Daoy (cell line): ENCODE measurements around the gene SLC22A1. TPM values are rescaled to one million over a fixed set of nuclear protein-coding genes. Genes with fewer than 3 reads are reported as not detected.
A peak's percentile ranks its signal among the peaks of the same experiment; 100 is the strongest.
"Not testable (repeated sequence)": the region's sequence is repeated elsewhere in the genome, so short reads cannot be mapped to it uniquely, and the experiment has no call there.

Experiments used
- DNase-seq: peaks from one replicate; pipeline ENCODE4 v3.0.0-alpha.2; 2015; ENCODE audit warnings: low read depth
- total RNA-seq: library from RNA; depleted of rRNA; stranded (reverse); fragments of >200 nt; shearing (Covaris generic); gene quantifications from 2 replicates; pipeline ENCODE4 v1.2.3, GENCODE V29; 2014

Gene SLC22A1
- total RNA-seq, 1 experiment from 2014 or later, result 0.23 TPM

- DNase-seq, result no peak
Observed at GRCh38 chr6:160093946-160094345, 27.7 kb upstream of the SLC22A1 start.

GRCh38 chr6:160095146-160095845, 26.3 kb upstream of the SLC22A1 start:
- DNase-seq, result no peak

- no peak for DNase-seq
Observed at GRCh38 chr6:160101277-160102205, 20.1 kb upstream of the SLC22A1 start.

GRCh38 chr6:160102399-160102798, 19.2 kb upstream of the SLC22A1 start:
- DNase-seq, result no peak

- DNase-seq, result peak; percentile 45
Observed at GRCh38 chr6:160102956-160103824, 18.4 kb upstream of the SLC22A1 start.

GRCh38 chr6:160103825-160104100, 17.9 kb upstream of the SLC22A1 start:
- no peak for DNase-seq

GRCh38 chr6:160104821-160105517, 16.6 kb upstream of the SLC22A1 start:
- DNase-seq, result no peak

- DNase-seq, result no peak
Observed at GRCh38 chr6:160106010-160106409, 15.6 kb upstream of the SLC22A1 start.

GRCh38 chr6:160106701-160107100, 14.9 kb upstream of the SLC22A1 start:
- DNase-seq, result no peak

- no peak for DNase-seq
Observed at GRCh38 chr6:160108077-160108476, 13.5 kb upstream of the SLC22A1 start.

- no peak for DNase-seq
Observed at GRCh38 chr6:160110586-160111123, 11.0 kb upstream of the SLC22A1 start.

GRCh38 chr6:160111806-160112205, 9.8 kb upstream of the SLC22A1 start:
- no peak for DNase-seq

- no peak for DNase-seq
Observed at GRCh38 chr6:160112628-160113299, 8.9 kb upstream of the SLC22A1 start.

- not testable (repeated sequence) for DNase-seq
Observed at GRCh38 chr6:160114536-160114935, 7.1 kb upstream of the SLC22A1 start.

GRCh38 chr6:160115421-160115820, 6.2 kb upstream of the SLC22A1 start:
- DNase-seq, result no peak

- no peak for DNase-seq
Observed at GRCh38 chr6:160116411-160116810, 5.2 kb upstream of the SLC22A1 start.

GRCh38 chr6:160117137-160117536, 4.5 kb upstream of the SLC22A1 start:
- no peak for DNase-seq

GRCh38 chr6:160118620-160119229, 2.9 kb upstream of the SLC22A1 start:
- no peak for DNase-seq

GRCh38 chr6:160120087-160120486, 1.5 kb upstream of the SLC22A1 start:
- DNase-seq, result no peak

GRCh38 chr6:160121981-160122380, 366 bp downstream of the SLC22A1 start:
- DNase-seq, result no peak
